ENCODE results near the gene DEXI. TPM values are rescaled to one million over a fixed set of nuclear protein-coding genes. Genes with fewer than 3 reads are reported as not detected.

Gene DEXI
- total RNA-seq, 2 donors from 2014 or later, result 31.5 to 32.0 TPM

GRCh38 chr16:10921536-10922327, 20.5 kb downstream of the DEXI start:
- Mint-ChIP-seq H3K27me3 (ENCODE audit: insufficient read depth) (no peaks in the 10 kb centered on the region), H3K36me3 (ENCODE audit: low read depth) (peaks cover 10% of the 10 kb centered on the region), H3K4me3 (no peak overlapping the region), H3K9me3 (no peaks in the 10 kb centered on the region), H3K4me1 (no peaks in the 10 kb centered on the region), H3K27ac (no peak overlapping the region)
- Histone ChIP-seq H3K4me3 (ENCODE audit: low read length) (no peak overlapping the region), H3K4me1 (ENCODE audit: control insufficient read depth, insufficient read depth, low read length) (no peaks in the 10 kb centered on the region), H3K36me3 (ENCODE audit: control insufficient read depth, insufficient read depth, low read length) (peaks cover 2% of the 10 kb centered on the region), H3K9ac (ENCODE audit: extremely low read depth, low read length, poor library complexity, severe bottlenecking) (no peak overlapping the region), H3K27me3 (ENCODE audit: control insufficient read depth, insufficient read depth, low read length, poor library complexity, severe bottlenecking) (no peaks in the 10 kb centered on the region), H3K27ac (ENCODE audit: low read depth, low read length) (no peak overlapping the region), H3K9me3 (ENCODE audit: control insufficient read depth, low read length) (no peaks in the 10 kb centered on the region)
- 82 to 100% methylated on average over 1 to 10 of the region's 10 CpGs for WGBS, 2 experiments (ENCODE audit: insufficient coverage in 1 of 2, insufficient read length in 1 of 2)
- no peak for DNase-seq
- no peak for TF ChIP-seq CTCF (conservative IDR thresholded peaks at IDR 0.05)

- no peak for TF ChIP-seq CTCF (conservative IDR thresholded peaks at IDR 0.05)
- no peaks in the 10 kb centered on the region for H3K36me3 ChIP-seq (ENCODE audit: control insufficient read depth, insufficient read depth, low read length)
- DNase-seq, result no peak
- Mint-ChIP-seq H3K4me3 (no peak overlapping the region), H3K4me1 (peaks cover 2% of the 10 kb centered on the region), H3K27me3 (ENCODE audit: insufficient read depth) (no peaks in the 10 kb centered on the region), H3K27ac (no peak overlapping the region), H3K36me3 (ENCODE audit: low read depth) (peaks cover 7% of the 10 kb centered on the region), H3K9me3 (no peaks in the 10 kb centered on the region)
- 89 to 93% methylated on average over 11 to 15 of the region's 15 CpGs for WGBS, 2 experiments (ENCODE audit: insufficient coverage in 1 of 2, insufficient read length in 1 of 2)
- peaks cover 5% of the 10 kb centered on the region for H3K4me1 ChIP-seq (ENCODE audit: control insufficient read depth, insufficient read depth, low read length)
- no peak overlapping the region for H3K9ac ChIP-seq (ENCODE audit: extremely low read depth, low read length, poor library complexity, severe bottlenecking)
- no peaks in the 10 kb centered on the region for H3K27me3 ChIP-seq (ENCODE audit: control insufficient read depth, insufficient read depth, low read length, poor library complexity, severe bottlenecking)
- no peak overlapping the region for H3K27ac ChIP-seq (ENCODE audit: low read depth, low read length)
- H3K9me3 ChIP-seq (ENCODE audit: control insufficient read depth, low read length), result no peaks in the 10 kb centered on the region
- H3K4me3 ChIP-seq (ENCODE audit: low read length), result no peak overlapping the region
Measured at GRCh38 chr16:10920726-10921427, 21.4 kb downstream of the DEXI start.

DNA sequence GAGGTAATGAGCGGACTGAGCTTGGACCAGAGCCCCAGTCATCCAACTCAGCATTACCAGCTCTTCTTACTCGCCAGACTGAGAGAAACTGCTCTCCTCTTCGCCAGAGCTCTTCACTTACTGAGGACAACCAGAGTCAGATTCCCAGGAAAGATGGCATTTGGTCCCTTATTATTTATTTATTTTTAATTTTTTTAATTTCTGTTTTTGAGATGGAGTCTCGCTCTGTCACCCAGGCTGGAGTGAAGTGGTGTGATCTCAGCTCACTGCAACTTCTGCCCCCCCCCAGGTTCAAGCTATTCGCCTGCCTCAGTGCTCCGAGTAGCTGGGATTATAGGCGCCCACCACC, 23.3 kb downstream of the DEXI start:
- no peaks in the 10 kb centered on the region for H3K9me3 ChIP-seq (ENCODE audit: control insufficient read depth, low read length)
- peaks cover 9% of the 10 kb centered on the region for H3K4me1 ChIP-seq (ENCODE audit: control insufficient read depth, insufficient read depth, low read length)
- H3K36me3 Mint-ChIP-seq (ENCODE audit: low read depth), result no peaks in the 10 kb centered on the region
- DNase-seq, result no peak
- H3K9me3 Mint-ChIP-seq, result no peaks in the 10 kb centered on the region
- H3K27me3 Mint-ChIP-seq (ENCODE audit: insufficient read depth), result no peaks in the 10 kb centered on the region
- H3K4me1 Mint-ChIP-seq, result peaks cover 5% of the 10 kb centered on the region
- H3K4me3 Mint-ChIP-seq, result no peak overlapping the region
- no peak overlapping the region for H3K27ac Mint-ChIP-seq
- 60 to 93% methylated on average over 2 to 7 of the region's 7 CpGs for WGBS, 2 experiments (ENCODE audit: insufficient coverage in 1 of 2, insufficient read length in 1 of 2)
- TF ChIP-seq CTCF (conservative IDR thresholded peaks at IDR 0.05), result no peak
- H3K9ac ChIP-seq (ENCODE audit: extremely low read depth, low read length, poor library complexity, severe bottlenecking), result no peak overlapping the region
- no peak overlapping the region for H3K4me3 ChIP-seq (ENCODE audit: low read length)
- H3K36me3 ChIP-seq (ENCODE audit: control insufficient read depth, insufficient read depth, low read length), result no peaks in the 10 kb centered on the region
- no peaks in the 10 kb centered on the region for H3K27me3 ChIP-seq (ENCODE audit: control insufficient read depth, insufficient read depth, low read length, poor library complexity, severe bottlenecking)
- H3K27ac ChIP-seq (ENCODE audit: low read depth, low read length), result no peak overlapping the region

Measured in endodermal cell (in vitro differentiated cells).